ENCODE measurements around the gene CHRNA5. TPM values are rescaled to one million over a fixed set of nuclear protein-coding genes. Genes with fewer than 3 reads are reported as not detected.

Gene CHRNA5
- total and polyA plus RNA-seq, 9 of the 15 experiments (the other 6 are each of a cell fraction or from before 2014, with no cell fraction given), result 2.8 to 16.1 (median 11.4) TPM

GRCh38 chr15:78604420-78604819 is 39.1 kb downstream of the CHRNA5 start (continued):
- no peak for TF ChIP-seq ARID4B (CRISPR knock-in tag; IDR thresholded peaks at IDR 0.05)

GRCh38 chr15:78605201-78605600 is 39.9 kb downstream of the CHRNA5 start:
- POLR2A ChIA-PET, result no interaction called here
- 0% methylated on average over 5 of the region's 5 CpGs for WGBS (ENCODE audit: insufficient coverage, low coverage, missing lambda C conversion rate)
- FAIRE-seq (no peak), DNase-seq (ENCODE audit: extremely low read depth in 1 of 4, low spot score in 3 of 4) (no peak), ATAC-seq (no peak)
- in situ Hi-C loops (cut with MboI) (no loop called here), intact Hi-C loops (cut with micrococcal nuclease) (no loop called here)
- Histone ChIP-seq H3K27me3 (ENCODE audit: control insufficient read depth in 2 of 2, insufficient read depth in 2 of 2, low read length in 2 of 2) (peaks cover 19 to 41% of the 10 kb centered on the region in 2 experiments), H3K36me3 (ENCODE audit: control insufficient read depth, insufficient read depth, low read length) (no peaks in the 10 kb centered on the region), H3K9me1 (ENCODE audit: control insufficient read depth, insufficient read depth, low read length) (no peaks in the 10 kb centered on the region), H3K27ac (ENCODE audit: extremely low read depth, low read depth, low read length) (no peak overlapping the region), H3K4me3 (no peak overlapping the region), H2AFZ (ENCODE audit: low read depth, low read length) (no peak overlapping the region), H3K9ac (ENCODE audit: insufficient read depth in 1 of 2, low read depth in 2 of 2, low read length in 2 of 2) (no peak overlapping the region), H3K9me3 (replicated peaks; ENCODE audit: control insufficient read depth, insufficient read depth, low read depth, low read length) (no peaks in the 10 kb centered on the region), H3K4me2 (ENCODE audit: insufficient read depth, low read length) (no peak overlapping the region), H3K4me1 (replicated peaks in 1 of 2; ENCODE audit: control insufficient read depth in 2 of 2, insufficient read depth in 2 of 2, low read length in 2 of 2) (no peaks in the 10 kb centered on the region), H4K20me1 (replicated peaks; ENCODE audit: control insufficient read depth, insufficient read depth, low read length) (0 out of 2 replicates have a peak, but pooled peaks cover 4% of the 10 kb centered on the region), H3K79me2 (ENCODE audit: control insufficient read depth, insufficient read depth, low read length) (no peaks in the 10 kb centered on the region)
- CTCF ChIA-PET (ENCODE audit: low intra/inter-chr PET ratio), result no interaction called here
- no TSS peak for BruUV-seq (replicated peaks)
- TF ChIP-seq ZNF165 (CRISPR knock-in tag; IDR thresholded peaks at IDR 0.05; ENCODE audit: borderline replicate concordance), result no peak
- TF ChIP-seq SMC3 (conservative IDR thresholded peaks at IDR 0.05; ENCODE audit: insufficient read depth, low read depth, low read length), result no peak
- no peak for TF ChIP-seq POLR2A (conservative IDR thresholded peaks at IDR 0.05)
- no peak for TF ChIP-seq ATF6 (CRISPR knock-in tag; IDR thresholded peaks at IDR 0.05)
- no peak for TF ChIP-seq PHF8 (IDR thresholded peaks at IDR 0.05; ENCODE audit: borderline replicate concordance, low read length)
- TF ChIP-seq C11orf30 (IDR thresholded peaks at IDR 0.05; ENCODE audit: low read depth), result no peak
- TF ChIP-seq TCFL5 (CRISPR knock-in tag; conservative IDR thresholded peaks at IDR 0.05), result no peak
- no peak for TF ChIP-seq ZNF232 (CRISPR knock-in tag; IDR thresholded peaks at IDR 0.05)
- TF ChIP-seq XRCC5 (IDR thresholded peaks at IDR 0.05; ENCODE audit: low read depth, low read length), result no peak
- TF ChIP-seq MAFG (tag; conservative IDR thresholded peaks at IDR 0.05), result no peak
- TF ChIP-seq ATF2 (CRISPR knock-in tag; IDR thresholded peaks at IDR 0.05), result no peak
- no peak for TF ChIP-seq MXD1 (CRISPR knock-in tag; IDR thresholded peaks at IDR 0.05; ENCODE audit: borderline replicate concordance, poor library complexity, severe bottlenecking)
- TF ChIP-seq MEF2A (IDR thresholded peaks at IDR 0.05; ENCODE audit: control insufficient read depth, low read depth, low read length), result no peak

Measured in K562 (cell line).